PC-3 (cell line): ENCODE results near the gene B4GALNT1. TPM values are rescaled to one million over a fixed set of nuclear protein-coding genes. Genes with fewer than 3 reads are reported as not detected.

Experiments used
- ATAC-seq: fragments of 200-7000 bp; cut with Tn5 transposase; 2 replicates; pipeline ENCODE4 v1.9.1; 2020; ENCODE audit warnings: mild to moderate bottlenecking, moderate library complexity
- BruUV-seq: library from RNA; stranded (reverse); fragments of 400-500 nt; replicated peaks from 2 replicates; lab custom pipeline; 2021; lab: Mats Ljungman, UMichigan
- CTCF ChIA-PET: fragments of 300-600 bp; sonication (Branson Sonifier 250); formaldehyde crosslinking; loops from one replicate; lab custom pipeline; 2022; ENCODE audit warnings: antibody characterized with exemption; lab: Charles Lee
- POLR2A ChIA-PET: fragments of 300-600 bp; sonication (Branson Sonifier 250); formaldehyde crosslinking; loops from one replicate; lab custom pipeline; 2022; ENCODE audit warnings: antibody characterized with exemption; ENCODE audit not compliant: unreplicated experiment; lab: Charles Lee
- DNase-seq: peaks from one replicate; pipeline ENCODE4 v3.0.0-alpha.2; 2015
- H2AFZ ChIP-seq: fragments of 300-600 bp; sonication (generic); 2 replicates; pipeline ENCODE4 v1.6.0; 2016; ENCODE audit warnings: antibody characterized with exemption, low read length
- H3F3A ChIP-seq: fragments of 300-600 bp; sonication (generic); one replicate; pipeline ENCODE4 v1.6.0; 2017; ENCODE audit warnings: antibody characterized with exemption, low read length, control low read depth, mild to moderate bottlenecking; ENCODE audit not compliant: unreplicated experiment
- H3K27ac ChIP-seq: fragments of 300-600 bp; sonication (generic); 2 replicates; pipeline ENCODE4 v1.5.1; 2016; ENCODE audit warnings: mild to moderate bottlenecking, low read length
- H3K27me3 ChIP-seq: fragments of 300-600 bp; sonication (generic); 2 replicates; pipeline ENCODE4 v1.6.1; 2016; ENCODE audit warnings: low read length, mixed read lengths
- H3K36me3 ChIP-seq: fragments of 300-600 bp; sonication (generic); 2 replicates; pipeline ENCODE4 v1.6.1; 2016; ENCODE audit warnings: low read depth, mixed run types, low read length, mixed read lengths
- H3K4me1 ChIP-seq: fragments of 300-600 bp; sonication (generic); 2 replicates; pipeline ENCODE4 v1.5.1; 2016; ENCODE audit warnings: low read length; ENCODE audit not compliant: insufficient read depth
- H3K4me2 ChIP-seq: fragments of 300-600 bp; sonication (generic); 2 replicates; pipeline ENCODE4 v1.6.0; 2016; ENCODE audit warnings: low read length
- H3K4me3 ChIP-seq: fragments of 300-600 bp; sonication (generic); 2 replicates; pipeline ENCODE4 v1.5.1; 2016; ENCODE audit warnings: mild to moderate bottlenecking, low read length, mixed read lengths
- H3K79me2 ChIP-seq: fragments of 300-600 bp; sonication (generic); 2 replicates; pipeline ENCODE4 v1.6.1; 2017; ENCODE audit warnings: low read length, mixed read lengths
- H3K9ac ChIP-seq: fragments of 300-600 bp; sonication (generic); 2 replicates; pipeline ENCODE4 v1.6.0; 2016; ENCODE audit warnings: mild to moderate bottlenecking, low read length
- H3K9me2 ChIP-seq: fragments of 300-600 bp; sonication (generic); replicated peaks from 2 replicates; pipeline ENCODE4 v1.6.1; 2016; ENCODE audit warnings: mixed run types, low read length, mixed read lengths
- H3K9me3 ChIP-seq: fragments of 300-600 bp; sonication (generic); 2 replicates; pipeline ENCODE4 v1.6.1; 2016; ENCODE audit warnings: low read length, mixed read lengths
- H4K20me1 ChIP-seq: fragments of 300-600 bp; sonication (generic); 2 replicates; pipeline ENCODE4 v1.6.1; 2016; ENCODE audit warnings: low read length, mixed read lengths
- CTCF ChIP-seq: fragments of 300-600 bp; sonication (generic); conservative IDR thresholded peaks from 2 replicates; pipeline ENCODE4 v1.5.1; 2017; ENCODE audit warnings: antibody characterized with exemption, low read depth, mild to moderate bottlenecking, low read length
- EZH2 ChIP-seq: fragments of 300-600 bp; sonication (generic); IDR thresholded peaks from one replicate; pipeline ENCODE4 v1.6.1; 2017; ENCODE audit warnings: antibody characterized with exemption, mild to moderate bottlenecking, low read length; ENCODE audit not compliant: unreplicated experiment
- EZH2phosphoT487 ChIP-seq: fragments of 300-600 bp; sonication (generic); IDR thresholded peaks from 2 replicates; pipeline ENCODE4 v1.6.1; 2018; ENCODE audit warnings: mild to moderate bottlenecking, antibody characterized with exemption, low read length, borderline replicate concordance
- intact Hi-C: fragments of 100-400 bp; cut with micrococcal nuclease; formaldehyde crosslinking; loops from 2 replicates; pipeline ENCODE4 v1.9.0; 2023
- total RNA-seq: library from RNA; depleted of rRNA; stranded (reverse); fragments of >200 nt; gene quantifications from 2 replicates; pipeline ENCODE4 v1.2.3, GENCODE V29; 2014

The B4GALNT1 gene
- total RNA-seq, 1 experiment from 2014 or later: 39.0 TPM

GRCh38 chr12:57583008-57583831 is 49.8 kb downstream of the B4GALNT1 start:
- Histone ChIP-seq H3K36me3 (no peaks in the 10 kb centered on the region), H3K4me2 (no peak overlapping the region), H3K9ac (no peak overlapping the region), H3K4me1 (peaks cover 9% of the 10 kb centered on the region), H3K4me3 (no peak overlapping the region), H2AFZ (no peak overlapping the region), H3K79me2 (no peaks in the 10 kb centered on the region), H4K20me1 (no peaks in the 10 kb centered on the region), H3K27me3 (no peaks in the 10 kb centered on the region), H3K27ac (no peak overlapping the region), H3F3A (no peaks in the 10 kb centered on the region), H3K9me2 (no peaks in the 10 kb centered on the region), H3K9me3 (no peaks in the 10 kb centered on the region)
- peak; percentile 88 for ATAC-seq
- ChIA-PET POLR2A (interaction anchor here (0.6 kb wide), 1 partner anchor 198 kb away, joined by 3 read pairs; no protein-coding TSS in a partner anchor), CTCF (interaction anchor here (0.6 to 1.3 kb wide), 8 partner anchors 8 to 1308 kb away, joined by 3 to 12 read pairs (median 4); partner anchors contain the start of genes ARHGEF25, B4GALNT1 and DCTN2)
- no peak for TF ChIP-seq EZH2
- TF ChIP-seq EZH2phosphoT487: no peak
- peak; percentile 97 for TF ChIP-seq CTCF
- intact Hi-C loops: loop anchor here (1.0 to 5.0 kb wide), 3 partner anchors 36 to 109 kb away; partner anchors contain the start of genes DCTN2 and OS9
- no TSS peak for BruUV-seq
- DNase-seq: peak; percentile 84

- no peaks in the 10 kb centered on the region for H3K79me2 ChIP-seq
- TF ChIP-seq EZH2: no peak
- CTCF ChIA-PET: interaction anchor here (0.6 to 1.0 kb wide), 3 partner anchors 40 to 92 kb away, joined by 3 to 4 read pairs (median 3); no protein-coding TSS in a partner anchor
- H3K27ac ChIP-seq: no peak overlapping the region
- POLR2A ChIA-PET: interaction anchor here (0.5 kb wide), 1 partner anchor 21 kb away, joined by 3 read pairs; no protein-coding TSS in a partner anchor
- no peaks in the 10 kb centered on the region for H3K9me2 ChIP-seq
- H3K27me3 ChIP-seq: no peaks in the 10 kb centered on the region
- no peak overlapping the region for H2AFZ ChIP-seq
- DNase-seq (no peak), ATAC-seq (no peak)
- no TSS peak for BruUV-seq
- H3K9me3 ChIP-seq: no peaks in the 10 kb centered on the region
- H3K36me3 ChIP-seq: no peaks in the 10 kb centered on the region
- intact Hi-C loops: loop anchor here (2.0 to 5.0 kb wide), 2 partner anchors 36 to 110 kb away; partner anchors contain the start of genes DCTN2 and OS9
- H3K4me2 ChIP-seq: no peak overlapping the region
- H3K4me1 ChIP-seq: peaks cover 9% of the 10 kb centered on the region
- no peak overlapping the region for H3K4me3 ChIP-seq
- H3K9ac ChIP-seq: no peak overlapping the region
- H3F3A ChIP-seq: no peaks in the 10 kb centered on the region
- no peaks in the 10 kb centered on the region for H4K20me1 ChIP-seq
These were observed 50.6 kb downstream of the B4GALNT1 start for GRCh38 chr12:57582440-57582839.

- DNase-seq (no peak), ATAC-seq (no peak)
- TF ChIP-seq EZH2phosphoT487: no peak
- TF ChIP-seq CTCF: no peak
- TF ChIP-seq EZH2: no peak
- Histone ChIP-seq H3K36me3 (no peaks in the 10 kb centered on the region), H3K27ac (no peak overlapping the region), H3K9me3 (no peaks in the 10 kb centered on the region), H3K4me2 (no peak overlapping the region), H4K20me1 (no peaks in the 10 kb centered on the region), H3K27me3 (no peaks in the 10 kb centered on the region), H3K9ac (no peak overlapping the region), H3K4me1 (peaks cover 9% of the 10 kb centered on the region), H3K9me2 (no peaks in the 10 kb centered on the region), H3F3A (no peaks in the 10 kb centered on the region), H3K79me2 (no peaks in the 10 kb centered on the region), H2AFZ (no peak overlapping the region), H3K4me3 (no peak overlapping the region)
- BruUV-seq: no TSS peak
- intact Hi-C loops: loop anchor here (2.0 to 5.0 kb wide), 2 partner anchors 35 to 110 kb away; partner anchors contain the start of genes DCTN2 and OS9
- CTCF ChIA-PET: interaction anchor here (0.6 kb wide), 2 partner anchors 41 to 92 kb away, joined by 3 to 4 read pairs; no protein-coding TSS in a partner anchor
- POLR2A ChIA-PET: interaction anchor here (0.5 kb wide), 1 partner anchor 22 kb away, joined by 3 read pairs; no protein-coding TSS in a partner anchor
These were observed 51.2 kb downstream of the B4GALNT1 start for GRCh38 chr12:57581802-57582201.
